IPS DF 19.7 (cell line): ENCODE measurements around the gene FAM216A.

Experiments used
- DNase-seq: peaks from one replicate; pipeline ENCODE4 v3.0.0-alpha.2; 2013; ENCODE audit warnings: low read depth, low spot score

The FAM216A gene

GRCh38 chr12:110538869-110539622, 70.4 kb downstream of the FAM216A start:
- DNase-seq, result no peak
